ENCODE measurements around the gene ARHGAP26.

The ARHGAP26 gene

GRCh38 chr5:142910128-142910527 lies 140.0 kb downstream of the ARHGAP26 start:
- Histone ChIP-seq H3K27me3 (ENCODE audit: control insufficient read depth in 2 of 2, insufficient read depth in 2 of 2, low read length in 2 of 2) (no peaks in the 10 kb centered on the region), H3K27ac (ENCODE audit: low read depth in 2 of 2, low read length in 2 of 2) (no peak overlapping the region), H3K4me1 (ENCODE audit: control insufficient read depth in 2 of 2, insufficient read depth in 2 of 2, low read length in 2 of 2) (no peaks in the 10 kb centered on the region), H3K36me3 (ENCODE audit: control insufficient read depth in 2 of 2, insufficient read depth in 2 of 2, low read length in 2 of 2) (peaks cover 47 to 62% of the 10 kb centered on the region in 2 donors), H3K9ac (ENCODE audit: low read depth in 1 of 2, low read length in 2 of 2) (no peak overlapping the region), H3K4me3 (ENCODE audit: low read length in 2 of 2) (no peak overlapping the region), H3K9me3 (ENCODE audit: control insufficient read depth in 2 of 2, low read length in 2 of 2) (no peaks in the 10 kb centered on the region)

GRCh38 chr5:142911170-142911569 lies 141.0 kb downstream of the ARHGAP26 start:
- H3K4me1 ChIP-seq (ENCODE audit: control insufficient read depth in 2 of 2, insufficient read depth in 2 of 2, low read length in 2 of 2), result no peaks in the 10 kb centered on the region
- no peak overlapping the region for H3K4me3 ChIP-seq (ENCODE audit: low read length in 2 of 2)
- no peaks in the 10 kb centered on the region for H3K9me3 ChIP-seq (ENCODE audit: control insufficient read depth in 2 of 2, low read length in 2 of 2)
- H3K36me3 ChIP-seq (ENCODE audit: control insufficient read depth in 2 of 2, insufficient read depth in 2 of 2, low read length in 2 of 2), result peaks cover 46 to 63% of the 10 kb centered on the region in 2 donors
- no peak overlapping the region for H3K27ac ChIP-seq (ENCODE audit: low read depth in 2 of 2, low read length in 2 of 2)
- no peaks in the 10 kb centered on the region for H3K27me3 ChIP-seq (ENCODE audit: control insufficient read depth in 2 of 2, insufficient read depth in 2 of 2, low read length in 2 of 2)
- no peak overlapping the region for H3K9ac ChIP-seq (ENCODE audit: low read depth in 1 of 2, low read length in 2 of 2)

GRCh38 chr5:142911775-142912174 lies 141.6 kb downstream of the ARHGAP26 start:
- peaks cover 50 to 64% of the 10 kb centered on the region in 2 donors for H3K36me3 ChIP-seq (ENCODE audit: control insufficient read depth in 2 of 2, insufficient read depth in 2 of 2, low read length in 2 of 2)
- H3K27ac ChIP-seq (ENCODE audit: low read depth in 2 of 2, low read length in 2 of 2), result no peak overlapping the region
- no peak overlapping the region for H3K9ac ChIP-seq (ENCODE audit: low read depth in 1 of 2, low read length in 2 of 2)
- no peaks in the 10 kb centered on the region for H3K27me3 ChIP-seq (ENCODE audit: control insufficient read depth in 2 of 2, insufficient read depth in 2 of 2, low read length in 2 of 2)
- H3K9me3 ChIP-seq (ENCODE audit: control insufficient read depth in 2 of 2, low read length in 2 of 2), result no peaks in the 10 kb centered on the region
- H3K4me1 ChIP-seq (ENCODE audit: control insufficient read depth in 2 of 2, insufficient read depth in 2 of 2, low read length in 2 of 2), result no peaks in the 10 kb centered on the region
- H3K4me3 ChIP-seq (ENCODE audit: low read length in 2 of 2), result no peak overlapping the region

- Histone ChIP-seq H3K27me3 (ENCODE audit: control insufficient read depth in 2 of 2, insufficient read depth in 2 of 2, low read length in 2 of 2) (no peaks in the 10 kb centered on the region), H3K4me3 (ENCODE audit: low read length in 2 of 2) (no peak overlapping the region), H3K9ac (ENCODE audit: low read depth in 1 of 2, low read length in 2 of 2) (no peak overlapping the region), H3K4me1 (ENCODE audit: control insufficient read depth in 2 of 2, insufficient read depth in 2 of 2, low read length in 2 of 2) (no peaks in the 10 kb centered on the region), H3K27ac (ENCODE audit: low read depth in 2 of 2, low read length in 2 of 2) (no peak overlapping the region), H3K9me3 (ENCODE audit: control insufficient read depth in 2 of 2, low read length in 2 of 2) (no peaks in the 10 kb centered on the region), H3K36me3 (ENCODE audit: control insufficient read depth in 2 of 2, insufficient read depth in 2 of 2, low read length in 2 of 2) (peaks cover 32 to 52% of the 10 kb centered on the region in 2 donors)
Observed at GRCh38 chr5:142913728-142914338, 143.7 kb downstream of the ARHGAP26 start.

- Histone ChIP-seq H3K4me3 (ENCODE audit: low read length in 2 of 2) (no peak overlapping the region), H3K9me3 (ENCODE audit: control insufficient read depth in 2 of 2, low read length in 2 of 2) (no peaks in the 10 kb centered on the region), H3K9ac (ENCODE audit: low read depth in 1 of 2, low read length in 2 of 2) (no peak overlapping the region), H3K36me3 (ENCODE audit: control insufficient read depth in 2 of 2, insufficient read depth in 2 of 2, low read length in 2 of 2) (peaks cover 38 to 48% of the 10 kb centered on the region in 2 donors), H3K27ac (ENCODE audit: low read depth in 2 of 2, low read length in 2 of 2) (no peak overlapping the region), H3K27me3 (ENCODE audit: control insufficient read depth in 2 of 2, insufficient read depth in 2 of 2, low read length in 2 of 2) (no peaks in the 10 kb centered on the region), H3K4me1 (ENCODE audit: control insufficient read depth in 2 of 2, insufficient read depth in 2 of 2, low read length in 2 of 2) (no peaks in the 10 kb centered on the region)
Observed at GRCh38 chr5:142915038-142915437, 144.9 kb downstream of the ARHGAP26 start.

- Histone ChIP-seq H3K36me3 (ENCODE audit: control insufficient read depth in 2 of 2, insufficient read depth in 2 of 2, low read length in 2 of 2) (peaks cover 35 to 44% of the 10 kb centered on the region in 2 donors), H3K9me3 (ENCODE audit: control insufficient read depth in 2 of 2, low read length in 2 of 2) (no peaks in the 10 kb centered on the region), H3K9ac (ENCODE audit: low read depth in 1 of 2, low read length in 2 of 2) (no peak overlapping the region), H3K27me3 (ENCODE audit: control insufficient read depth in 2 of 2, insufficient read depth in 2 of 2, low read length in 2 of 2) (no peaks in the 10 kb centered on the region), H3K4me1 (ENCODE audit: control insufficient read depth in 2 of 2, insufficient read depth in 2 of 2, low read length in 2 of 2) (no peaks in the 10 kb centered on the region), H3K4me3 (ENCODE audit: low read length in 2 of 2) (no peak overlapping the region), H3K27ac (ENCODE audit: low read depth in 2 of 2, low read length in 2 of 2) (no peak overlapping the region)
Observed at GRCh38 chr5:142915813-142916424, 145.7 kb downstream of the ARHGAP26 start.

GRCh38 chr5:142918959-142919635 lies 148.9 kb downstream of the ARHGAP26 start:
- Histone ChIP-seq H3K27me3 (ENCODE audit: control insufficient read depth in 2 of 2, insufficient read depth in 2 of 2, low read length in 2 of 2) (no peaks in the 10 kb centered on the region), H3K4me3 (ENCODE audit: low read length in 2 of 2) (no peak overlapping the region), H3K9ac (ENCODE audit: low read depth in 1 of 2, low read length in 2 of 2) (no peak overlapping the region), H3K27ac (ENCODE audit: low read depth in 2 of 2, low read length in 2 of 2) (no peak overlapping the region), H3K4me1 (ENCODE audit: control insufficient read depth in 2 of 2, insufficient read depth in 2 of 2, low read length in 2 of 2) (no peaks in the 10 kb centered on the region), H3K36me3 (ENCODE audit: control insufficient read depth in 2 of 2, insufficient read depth in 2 of 2, low read length in 2 of 2) (peaks cover 19 to 22% of the 10 kb centered on the region in 2 donors), H3K9me3 (ENCODE audit: control insufficient read depth in 2 of 2, low read length in 2 of 2) (no peaks in the 10 kb centered on the region)

- no peaks in the 10 kb centered on the region for H3K4me1 ChIP-seq (ENCODE audit: control insufficient read depth in 2 of 2, insufficient read depth in 2 of 2, low read length in 2 of 2)
- no peak overlapping the region for H3K27ac ChIP-seq (ENCODE audit: low read depth in 2 of 2, low read length in 2 of 2)
- no peaks in the 10 kb centered on the region for H3K27me3 ChIP-seq (ENCODE audit: control insufficient read depth in 2 of 2, insufficient read depth in 2 of 2, low read length in 2 of 2)
- H3K9me3 ChIP-seq (ENCODE audit: control insufficient read depth in 2 of 2, low read length in 2 of 2), result no peaks in the 10 kb centered on the region
- no peak overlapping the region for H3K4me3 ChIP-seq (ENCODE audit: low read length in 2 of 2)
- H3K9ac ChIP-seq (ENCODE audit: low read depth in 1 of 2, low read length in 2 of 2), result no peak overlapping the region
- peaks cover 11 to 15% of the 10 kb centered on the region in 2 donors for H3K36me3 ChIP-seq (ENCODE audit: control insufficient read depth in 2 of 2, insufficient read depth in 2 of 2, low read length in 2 of 2)
Observed at GRCh38 chr5:142920849-142921612, 150.9 kb downstream of the ARHGAP26 start.

- no peaks in the 10 kb centered on the region for H3K4me1 ChIP-seq (ENCODE audit: control insufficient read depth in 2 of 2, insufficient read depth in 2 of 2, low read length in 2 of 2)
- no peaks in the 10 kb centered on the region for H3K9me3 ChIP-seq (ENCODE audit: control insufficient read depth in 2 of 2, low read length in 2 of 2)
- no peak overlapping the region for H3K27ac ChIP-seq (ENCODE audit: low read depth in 2 of 2, low read length in 2 of 2)
- no peak overlapping the region for H3K9ac ChIP-seq (ENCODE audit: low read depth in 1 of 2, low read length in 2 of 2)
- no peak overlapping the region for H3K4me3 ChIP-seq (ENCODE audit: low read length in 2 of 2)
- peaks cover 3 to 10% of the 10 kb centered on the region in 2 donors for H3K36me3 ChIP-seq (ENCODE audit: control insufficient read depth in 2 of 2, insufficient read depth in 2 of 2, low read length in 2 of 2)
- H3K27me3 ChIP-seq (ENCODE audit: control insufficient read depth in 2 of 2, insufficient read depth in 2 of 2, low read length in 2 of 2), result no peaks in the 10 kb centered on the region
Observed at GRCh38 chr5:142922223-142922952, 152.2 kb downstream of the ARHGAP26 start.

Measured in mucosa of rectum (tissue), 2 donors.